ENCODE results near the gene WWP2. TPM values are rescaled to one million over a fixed set of nuclear protein-coding genes. Genes with fewer than 3 reads are reported as not detected.
"Not testable (repeated sequence)": the region's sequence is repeated elsewhere in the genome, so short reads cannot be mapped to it uniquely, and the experiment has no call there.

The WWP2 gene
- total RNA-seq, 1 donor, result 42.5 TPM

DNA sequence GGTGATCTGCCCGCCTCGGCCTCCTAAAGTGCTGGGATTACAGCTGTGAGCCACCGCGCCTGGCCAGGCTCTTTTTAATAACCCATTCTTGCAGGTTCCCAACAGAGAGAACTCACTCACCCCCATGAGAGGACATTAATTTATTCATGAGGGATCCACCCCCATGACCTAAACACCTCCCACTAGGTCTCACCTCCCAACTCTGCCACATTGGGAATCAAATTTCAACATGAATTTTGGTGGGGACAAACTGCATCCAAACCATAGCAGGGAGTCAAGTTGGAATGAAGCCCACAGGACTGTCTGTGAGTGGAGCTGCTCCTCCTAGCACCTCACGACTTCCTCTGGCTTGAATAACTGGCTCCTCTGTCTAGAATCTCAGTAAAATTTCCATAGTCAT lies 85.5 kb downstream of the WWP2 start:
- Histone ChIP-seq H3K27me3 (ENCODE audit: insufficient read depth, low read length) (no peaks in the 10 kb centered on the region), H3K4me3 (ENCODE audit: low read length) (no peak overlapping the region), H3K9me3 (ENCODE audit: low read depth, low read length) (no peaks in the 10 kb centered on the region), H3K4me1 (ENCODE audit: insufficient read depth, low read length) (no peaks in the 10 kb centered on the region)

- Histone ChIP-seq H3K9me3 (ENCODE audit: low read depth, low read length) (no peaks in the 10 kb centered on the region), H3K27me3 (ENCODE audit: insufficient read depth, low read length) (no peaks in the 10 kb centered on the region), H3K4me3 (ENCODE audit: low read length) (no peak overlapping the region), H3K4me1 (ENCODE audit: insufficient read depth, low read length) (no peaks in the 10 kb centered on the region)
These were observed 86.8 kb downstream of the WWP2 start for GRCh38 chr16:69848637-69849545.

- Histone ChIP-seq H3K9me3 (ENCODE audit: low read depth, low read length) (no peaks in the 10 kb centered on the region), H3K4me3 (ENCODE audit: low read length) (no peak overlapping the region), H3K27me3 (ENCODE audit: insufficient read depth, low read length) (no peaks in the 10 kb centered on the region), H3K4me1 (ENCODE audit: insufficient read depth, low read length) (no peaks in the 10 kb centered on the region)
These were observed 89.5 kb downstream of the WWP2 start for GRCh38 chr16:69851491-69852240.

- H3K4me3 ChIP-seq (ENCODE audit: low read length), result no peak overlapping the region
These were observed 90.7 kb downstream of the WWP2 start for GRCh38 chr16:69852815-69853214.

DNA sequence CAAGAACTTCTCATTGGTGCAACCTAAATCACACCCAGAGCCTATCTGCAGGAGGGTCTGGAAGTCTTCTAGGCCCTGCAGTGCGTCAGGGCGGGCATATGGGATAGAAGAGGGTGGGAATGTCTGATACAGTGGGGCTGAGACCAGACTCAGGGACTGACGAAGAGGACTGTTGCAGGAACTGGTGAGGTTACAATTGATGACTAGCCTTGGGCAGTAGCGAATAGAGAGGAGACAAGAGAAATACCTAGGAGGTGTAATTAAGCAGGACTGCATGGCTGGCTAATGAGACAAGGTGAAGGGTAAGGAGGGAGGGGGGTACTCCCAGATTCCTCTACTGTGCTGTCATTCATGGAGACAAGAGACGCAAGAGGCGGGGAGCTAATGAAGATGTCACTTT lies 91.3 kb downstream of the WWP2 start:
- no peaks in the 10 kb centered on the region for H3K4me1 ChIP-seq (ENCODE audit: insufficient read depth, low read length)
- H3K4me3 ChIP-seq (ENCODE audit: low read length), result no peak overlapping the region

More at GRCh38 chr16:69852815-69853214, 90.7 kb downstream of the WWP2 start:
- Histone ChIP-seq H3K4me1 (ENCODE audit: insufficient read depth, low read length) (no peaks in the 10 kb centered on the region), H3K27me3 (ENCODE audit: insufficient read depth, low read length) (no peaks in the 10 kb centered on the region), H3K9me3 (ENCODE audit: low read depth, low read length) (no peaks in the 10 kb centered on the region)

DNA sequence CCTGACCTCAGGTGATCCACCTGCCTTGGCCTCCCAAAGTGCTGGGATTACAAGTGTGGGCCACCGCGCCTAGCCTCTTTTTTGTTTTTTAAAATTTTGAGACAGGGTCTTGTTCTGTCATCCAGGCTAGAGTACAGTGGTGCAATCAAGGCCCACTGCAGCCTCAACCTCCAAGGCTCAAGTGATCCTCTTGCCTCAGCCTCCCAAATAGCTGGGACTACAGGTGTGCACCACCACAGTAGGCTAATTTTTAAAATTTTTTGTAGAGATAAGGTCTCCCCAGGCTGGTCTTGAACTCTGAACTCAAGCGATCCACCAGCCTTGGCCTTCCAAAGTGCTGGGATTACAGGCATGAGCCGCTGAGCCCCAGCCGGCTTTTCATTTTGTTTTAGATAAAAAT lies 92.6 kb downstream of the WWP2 start:
- not testable (repeated sequence) for H3K27me3 ChIP-seq (ENCODE audit: insufficient read depth, low read length); H3K4me3 ChIP-seq (ENCODE audit: low read length); H3K4me1 ChIP-seq (ENCODE audit: insufficient read depth, low read length); H3K9me3 ChIP-seq (ENCODE audit: low read depth, low read length)

More for the DNA sequence above, 91.3 kb downstream of the WWP2 start:
- Histone ChIP-seq H3K9me3 (ENCODE audit: low read depth, low read length) (no peaks in the 10 kb centered on the region), H3K27me3 (ENCODE audit: insufficient read depth, low read length) (no peaks in the 10 kb centered on the region)

DNA sequence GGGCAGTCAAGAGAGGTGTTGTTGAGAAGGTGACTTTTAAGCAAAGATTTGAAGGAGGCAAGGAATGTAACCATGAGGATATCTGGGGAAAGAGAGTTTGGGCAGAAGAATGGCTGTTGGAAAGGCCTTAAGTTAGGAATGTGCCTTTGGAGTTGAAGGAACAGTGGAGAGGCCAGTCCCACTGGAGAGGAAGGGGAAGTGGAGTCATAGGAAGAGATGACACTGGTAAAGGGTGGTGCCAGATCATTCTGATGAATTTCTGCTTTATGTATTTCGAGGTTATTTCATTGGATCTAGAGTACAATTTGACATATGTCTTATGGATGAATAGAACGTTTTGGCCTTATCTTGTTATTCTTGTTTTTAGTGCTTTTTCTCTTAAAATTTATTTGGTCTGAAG lies 93.5 kb downstream of the WWP2 start:
- H3K27me3 ChIP-seq (ENCODE audit: insufficient read depth, low read length), result no peaks in the 10 kb centered on the region
- no peaks in the 10 kb centered on the region for H3K4me1 ChIP-seq (ENCODE audit: insufficient read depth, low read length)
- H3K9me3 ChIP-seq (ENCODE audit: low read depth, low read length), result no peaks in the 10 kb centered on the region
- H3K4me3 ChIP-seq (ENCODE audit: low read length), result no peak overlapping the region

DNA sequence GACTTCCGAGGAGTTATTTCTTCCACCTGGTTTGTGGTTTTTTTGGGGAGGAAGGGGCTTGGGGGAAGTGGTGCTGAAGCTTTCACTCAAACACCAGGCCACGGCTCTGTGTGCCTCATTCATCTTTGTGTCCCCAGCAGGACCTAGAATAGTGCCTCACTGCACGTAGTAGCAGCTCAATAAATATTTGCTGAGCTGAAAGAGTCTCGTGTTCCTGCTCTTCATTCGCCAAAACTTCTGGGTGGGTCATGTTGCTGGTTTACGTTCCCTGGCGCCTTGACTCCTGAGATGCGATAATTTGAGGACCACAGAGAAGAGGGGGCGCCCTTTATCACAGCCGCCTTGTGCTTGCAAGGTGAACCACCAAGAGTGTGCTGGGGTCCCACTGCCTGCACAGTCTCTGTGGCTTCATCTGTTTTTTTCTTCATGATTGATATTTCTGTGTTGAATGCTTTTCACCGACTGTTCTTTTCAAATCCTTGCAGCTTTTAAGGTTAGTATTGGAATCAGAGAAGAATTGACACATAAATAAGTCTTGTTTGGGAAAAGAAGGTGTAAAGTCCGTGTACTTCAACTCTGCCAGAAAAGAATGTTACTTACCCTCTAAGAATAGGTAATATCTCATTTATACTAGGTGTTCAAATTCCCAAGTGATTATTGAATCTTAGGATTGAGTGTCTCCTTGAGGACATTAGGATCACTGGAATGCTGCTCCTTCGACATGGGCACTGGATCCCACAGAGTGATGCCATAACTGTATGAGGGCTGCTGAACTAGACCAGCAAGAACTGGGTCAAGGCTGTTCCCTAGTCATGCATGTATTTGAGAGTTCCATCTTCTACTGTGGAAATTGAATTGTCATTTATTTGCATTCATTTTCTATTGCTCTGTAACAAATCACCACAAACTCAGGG lies 96.3 kb downstream of the WWP2 start:
- Histone ChIP-seq H3K9me3 (ENCODE audit: low read depth, low read length) (no peaks in the 10 kb centered on the region), H3K27me3 (ENCODE audit: insufficient read depth, low read length) (no peaks in the 10 kb centered on the region), H3K4me1 (ENCODE audit: insufficient read depth, low read length) (no peaks in the 10 kb centered on the region), H3K4me3 (ENCODE audit: low read length) (no peak overlapping the region)

GRCh38 chr16:69859105-69859989 lies 97.2 kb downstream of the WWP2 start:
- H3K4me3 ChIP-seq (ENCODE audit: low read length), result no peak overlapping the region
- H3K27me3 ChIP-seq (ENCODE audit: insufficient read depth, low read length), result no peaks in the 10 kb centered on the region
- no peaks in the 10 kb centered on the region for H3K9me3 ChIP-seq (ENCODE audit: low read depth, low read length)
- no peaks in the 10 kb centered on the region for H3K4me1 ChIP-seq (ENCODE audit: insufficient read depth, low read length)

DNA sequence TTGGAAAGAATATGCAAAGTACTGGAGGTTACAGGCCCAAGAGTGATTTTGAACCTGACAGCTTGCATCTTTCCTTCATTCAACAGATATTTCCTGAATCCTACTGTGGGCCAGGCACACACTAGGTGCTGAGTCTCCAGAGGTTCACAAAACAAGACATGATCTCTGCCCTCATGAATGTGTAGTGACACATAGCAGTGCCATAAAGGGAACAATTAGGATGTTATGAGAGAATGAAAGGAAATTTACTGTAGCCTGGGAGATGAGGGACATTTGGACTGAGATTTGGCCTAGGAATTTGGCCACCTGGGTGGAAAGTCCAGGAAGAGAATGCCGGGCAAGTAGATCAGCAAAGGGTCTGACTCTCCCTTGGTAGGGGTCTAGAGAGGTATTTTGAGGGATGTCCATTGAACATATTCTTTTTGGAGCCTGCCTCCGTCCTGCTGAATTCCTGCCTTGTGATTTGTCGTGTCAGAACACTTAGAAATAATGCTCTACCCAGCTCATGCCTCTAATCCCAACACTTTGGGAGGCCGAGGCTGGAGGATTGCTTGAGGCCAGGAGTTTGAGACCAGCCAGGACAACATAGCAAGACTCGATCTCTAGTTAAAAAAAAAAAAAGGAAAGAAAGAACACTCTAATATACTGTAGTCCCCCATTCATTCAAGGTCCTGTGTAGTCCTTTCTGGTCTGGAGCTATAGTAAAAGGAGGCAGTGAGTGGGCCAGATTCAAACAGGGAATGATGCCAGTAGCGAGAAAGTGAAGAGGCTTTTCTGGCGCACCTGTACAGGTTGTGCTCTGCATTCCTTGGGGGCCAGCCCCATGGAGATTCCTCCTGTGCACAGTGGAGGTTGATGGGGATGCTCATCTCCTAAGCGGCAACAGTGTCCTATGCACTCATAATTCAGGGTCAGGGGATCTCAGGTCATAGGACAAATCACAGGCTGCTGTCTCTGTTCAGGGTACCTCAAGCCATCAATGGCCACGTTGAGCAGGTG lies 98.4 kb downstream of the WWP2 start:
- Histone ChIP-seq H3K4me3 (ENCODE audit: low read length) (no peak overlapping the region), H3K27me3 (ENCODE audit: insufficient read depth, low read length) (no peaks in the 10 kb centered on the region), H3K4me1 (ENCODE audit: insufficient read depth, low read length) (no peaks in the 10 kb centered on the region), H3K9me3 (ENCODE audit: low read depth, low read length) (no peaks in the 10 kb centered on the region)

DNA sequence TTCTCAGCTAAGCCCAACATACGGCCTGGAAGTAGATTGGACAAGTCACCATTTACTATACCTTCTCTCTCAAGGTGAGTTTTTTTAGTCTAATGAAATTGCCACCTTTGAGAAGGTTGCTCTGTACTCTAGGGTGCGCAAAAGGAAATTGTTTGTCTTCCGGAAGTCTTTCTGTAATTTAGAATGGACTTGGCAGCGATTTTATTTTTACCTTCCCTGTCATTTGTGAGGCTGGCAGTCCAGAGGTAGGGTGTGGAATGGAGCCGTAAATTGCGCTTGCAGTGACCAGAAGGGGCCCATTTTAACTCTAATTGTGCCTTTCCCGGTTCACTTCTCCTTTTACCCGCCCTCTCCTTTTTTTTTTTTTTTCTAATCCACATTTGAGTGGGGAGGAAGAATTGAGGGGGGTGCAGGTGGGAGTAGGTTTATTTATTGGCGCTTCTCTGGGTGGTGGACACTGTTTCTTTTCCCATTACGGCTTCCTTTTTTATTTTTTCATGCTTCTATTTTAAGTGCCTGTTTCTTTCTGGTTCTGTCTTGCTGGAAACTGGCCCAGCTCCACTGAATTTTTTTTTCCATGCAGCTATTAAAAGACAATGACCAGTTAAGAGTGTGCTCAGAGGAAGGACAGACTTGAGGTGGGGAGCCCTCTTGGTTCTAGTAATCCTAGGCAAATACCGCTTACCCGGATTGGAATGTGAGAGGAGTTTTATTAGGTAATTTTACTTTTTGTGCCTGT lies 99.3 kb downstream of the WWP2 start:
- Histone ChIP-seq H3K4me1 (ENCODE audit: insufficient read depth, low read length) (peaks cover 4% of the 10 kb centered on the region), H3K4me3 (ENCODE audit: low read length) (no peak overlapping the region), H3K9me3 (ENCODE audit: low read depth, low read length) (no peaks in the 10 kb centered on the region), H3K27me3 (ENCODE audit: insufficient read depth, low read length) (no peaks in the 10 kb centered on the region)

DNA sequence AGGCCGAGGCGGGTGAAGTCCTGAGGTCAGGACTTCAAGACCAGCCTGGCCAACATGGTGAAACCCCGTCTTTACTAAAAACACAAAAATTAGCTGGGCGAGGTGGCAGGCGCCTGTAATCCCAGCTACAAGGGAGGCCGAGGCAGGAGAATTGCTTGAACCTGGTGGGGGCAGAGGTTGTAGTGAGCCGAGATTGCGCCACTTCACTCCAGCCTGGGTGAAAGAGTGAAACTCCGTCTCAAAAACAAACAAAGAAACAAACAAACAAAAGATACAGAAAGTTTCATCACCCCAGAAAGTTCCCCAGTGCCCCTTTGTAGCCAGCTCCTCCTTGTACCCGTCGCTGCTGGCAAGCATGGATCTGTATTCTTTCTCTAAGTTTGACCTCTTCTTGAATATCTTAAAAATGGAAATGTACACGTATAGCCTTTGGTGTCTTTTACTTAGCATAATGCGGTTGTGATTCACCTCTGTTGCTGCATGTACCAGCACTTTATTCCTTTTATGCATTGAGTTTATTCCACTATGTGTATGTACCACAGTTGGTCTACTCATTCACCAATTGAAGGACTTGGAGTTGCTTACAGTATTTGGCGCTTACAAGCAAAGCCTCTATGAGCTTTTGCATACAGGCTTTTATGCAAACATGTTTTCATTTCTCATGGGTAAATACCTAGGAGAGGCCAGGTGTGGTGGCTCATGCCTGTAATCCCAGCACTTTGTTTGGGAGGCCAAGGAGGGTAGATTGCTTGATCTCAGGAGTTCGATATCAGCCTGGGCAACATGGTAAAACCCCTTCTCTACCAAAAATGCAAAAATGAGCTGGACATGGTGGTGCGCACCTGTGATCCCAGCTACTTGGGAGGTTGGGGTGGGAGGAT lies 101.5 kb downstream of the WWP2 start:
- Histone ChIP-seq H3K9me3 (ENCODE audit: low read depth, low read length) (no peaks in the 10 kb centered on the region), H3K27me3 (ENCODE audit: insufficient read depth, low read length) (no peaks in the 10 kb centered on the region), H3K4me3 (ENCODE audit: low read length) (no peak overlapping the region), H3K4me1 (ENCODE audit: insufficient read depth, low read length) (peaks cover 4% of the 10 kb centered on the region)

All from mononuclear cell (primary cell).